ENCODE data around the gene MYOF. TPM values are rescaled to one million over a fixed set of nuclear protein-coding genes. Genes with fewer than 3 reads are reported as not detected.

The MYOF gene
- total and polyA plus RNA-seq, 9 of the 15 experiments (the other 6 are each of a cell fraction or from before 2014, with no cell fraction given) = 0.06 to 0.27 TPM; not detected in 7

GRCh38 chr10:93435621-93436397 is 46.3 kb downstream of the MYOF start (continued):
- TF ChIP-seq RERE (CRISPR knock-in tag; IDR thresholded peaks at IDR 0.05; ENCODE audit: borderline replicate concordance) (no peak), ZNF398 (CRISPR knock-in tag; IDR thresholded peaks at IDR 0.05) (no peak)

Measured in K562 (cell line).